ENCODE measurements around the gene ZFPM1.

- TF ChIP-seq REST (IDR thresholded peaks at IDR 0.05) (no peak), GABPA (IDR thresholded peaks at IDR 0.05 in 1 of 2, conservative IDR thresholded peaks at IDR 0.05 in 1 of 2) (no peak), MAX (IDR thresholded peaks at IDR 0.05) (no peak), SP1 (IDR thresholded peaks at IDR 0.05) (peak; percentile 57), RXRA (IDR thresholded peaks at IDR 0.05) (peak; percentile 76 to 93), YY1 (IDR thresholded peaks at IDR 0.05) (peak; percentile 63), TAF1 (conservative IDR thresholded peaks at IDR 0.05) (no peak)
- TF ChIP-seq, protein P1, sequence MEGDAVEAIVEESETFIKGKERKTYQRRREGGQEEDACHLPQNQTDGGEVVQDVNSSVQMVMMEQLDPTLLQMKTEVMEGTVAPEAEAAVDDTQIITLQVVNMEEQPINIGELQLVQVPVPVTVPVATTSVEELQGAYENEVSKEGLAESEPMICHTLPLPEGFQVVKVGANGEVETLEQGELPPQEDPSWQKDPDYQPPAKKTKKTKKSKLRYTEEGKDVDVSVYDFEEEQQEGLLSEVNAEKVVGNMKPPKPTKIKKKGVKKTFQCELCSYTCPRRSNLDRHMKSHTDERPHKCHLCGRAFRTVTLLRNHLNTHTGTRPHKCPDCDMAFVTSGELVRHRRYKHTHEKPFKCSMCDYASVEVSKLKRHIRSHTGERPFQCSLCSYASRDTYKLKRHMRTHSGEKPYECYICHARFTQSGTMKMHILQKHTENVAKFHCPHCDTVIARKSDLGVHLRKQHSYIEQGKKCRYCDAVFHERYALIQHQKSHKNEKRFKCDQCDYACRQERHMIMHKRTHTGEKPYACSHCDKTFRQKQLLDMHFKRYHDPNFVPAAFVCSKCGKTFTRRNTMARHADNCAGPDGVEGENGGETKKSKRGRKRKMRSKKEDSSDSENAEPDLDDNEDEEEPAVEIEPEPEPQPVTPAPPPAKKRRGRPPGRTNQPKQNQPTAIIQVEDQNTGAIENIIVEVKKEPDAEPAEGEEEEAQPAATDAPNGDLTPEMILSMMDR (IDR thresholded peaks at IDR 0.05; ENCODE audit: low read depth, low read length, missing input control): no peak
Observed at GRCh38 chr16:88476817-88477397, 23.8 kb downstream of the ZFPM1 start.

Data from liver (tissue), 3 donors.